ENCODE data around the gene KRT75. TPM values are rescaled to one million over a fixed set of nuclear protein-coding genes. Genes with fewer than 3 reads are reported as not detected.
"Not testable (repeated sequence)": the region's sequence is repeated elsewhere in the genome, so short reads cannot be mapped to it uniquely, and the experiment has no call there.

The KRT75 gene
- total RNA-seq, 1 experiment from 2014 or later: not detected

GRCh38 chr12:52448228-52448627, 14.1 kb upstream of the KRT75 start:
- H3K27me3 ChIP-seq (replicated peaks; ENCODE audit: insufficient read depth, low read depth, low read length, poor library complexity): peaks cover 18% of the 10 kb centered on the region
- H3K4me1 ChIP-seq (ENCODE audit: insufficient read depth, low read length, poor library complexity, severe bottlenecking): no peaks in the 10 kb centered on the region
- intact Hi-C loops (cut with micrococcal nuclease; ENCODE audit: unreplicated experiment): no loop called here
- ChIA-PET CTCF (no interaction called here), POLR2A (ENCODE audit: low non-redundant PET) (no interaction called here)
- TF ChIP-seq CTCF (conservative IDR thresholded peaks at IDR 0.05; ENCODE audit: low read depth, low read length) (no peak), EZH2 (IDR thresholded peaks at IDR 0.05; ENCODE audit: borderline replicate concordance, low read depth, low read length, poor library complexity, severe bottlenecking) (no peak)
- BruUV-seq (replicated peaks): no TSS peak
- H3K27ac ChIP-seq (ENCODE audit: low read depth, low read length, poor library complexity, severe bottlenecking): no peak overlapping the region
- no peaks in the 10 kb centered on the region for H3K9me3 ChIP-seq (ENCODE audit: low read depth, low read length, poor library complexity, severe bottlenecking)
- H3K36me3 ChIP-seq (ENCODE audit: insufficient read depth, low read length, poor library complexity, severe bottlenecking): no peaks in the 10 kb centered on the region
- no peak for DNase-seq (ENCODE audit: low spot score)
- no peak overlapping the region for H3K4me3 ChIP-seq (ENCODE audit: low read depth, low read length, poor library complexity, severe bottlenecking)

- H3K27ac ChIP-seq (ENCODE audit: low read depth, low read length, poor library complexity, severe bottlenecking); BruUV-seq (replicated peaks); H3K4me1 ChIP-seq (ENCODE audit: insufficient read depth, low read length, poor library complexity, severe bottlenecking); H3K9me3 ChIP-seq (ENCODE audit: low read depth, low read length, poor library complexity, severe bottlenecking); intact Hi-C loops (cut with micrococcal nuclease; ENCODE audit: unreplicated experiment); H3K4me3 ChIP-seq (ENCODE audit: low read depth, low read length, poor library complexity, severe bottlenecking); CTCF ChIA-PET; POLR2A ChIA-PET (ENCODE audit: low non-redundant PET); DNase-seq (ENCODE audit: low spot score); H3K36me3 ChIP-seq (ENCODE audit: insufficient read depth, low read length, poor library complexity, severe bottlenecking): not testable (repeated sequence)
- H3K27me3 ChIP-seq (replicated peaks; ENCODE audit: insufficient read depth, low read depth, low read length, poor library complexity): peaks cover 12% of the 10 kb centered on the region
These were observed 13.0 kb upstream of the KRT75 start for GRCh38 chr12:52447196-52447595.

GRCh38 chr12:52446367-52447045, 12.3 kb upstream of the KRT75 start:
- Histone ChIP-seq H3K27ac (ENCODE audit: low read depth, low read length, poor library complexity, severe bottlenecking) (no peak overlapping the region), H3K27me3 (replicated peaks; ENCODE audit: insufficient read depth, low read depth, low read length, poor library complexity) (peaks cover 10% of the 10 kb centered on the region), H3K9me3 (ENCODE audit: low read depth, low read length, poor library complexity, severe bottlenecking) (no peaks in the 10 kb centered on the region), H3K4me1 (ENCODE audit: insufficient read depth, low read length, poor library complexity, severe bottlenecking) (no peaks in the 10 kb centered on the region), H3K36me3 (ENCODE audit: insufficient read depth, low read length, poor library complexity, severe bottlenecking) (no peaks in the 10 kb centered on the region), H3K4me3 (ENCODE audit: low read depth, low read length, poor library complexity, severe bottlenecking) (no peak overlapping the region)
- no peak for DNase-seq (ENCODE audit: low spot score)
- TF ChIP-seq CTCF (conservative IDR thresholded peaks at IDR 0.05; ENCODE audit: low read depth, low read length): no peak
- no peak for TF ChIP-seq EZH2 (IDR thresholded peaks at IDR 0.05; ENCODE audit: borderline replicate concordance, low read depth, low read length, poor library complexity, severe bottlenecking)
- CTCF ChIA-PET: no interaction called here
- BruUV-seq (replicated peaks): no TSS peak
- POLR2A ChIA-PET (ENCODE audit: low non-redundant PET): no interaction called here
- intact Hi-C loops (cut with micrococcal nuclease; ENCODE audit: unreplicated experiment): no loop called here

GRCh38 chr12:52445876-52446275, 11.7 kb upstream of the KRT75 start:
- intact Hi-C loops (cut with micrococcal nuclease; ENCODE audit: unreplicated experiment): no loop called here
- Histone ChIP-seq H3K4me3 (ENCODE audit: low read depth, low read length, poor library complexity, severe bottlenecking) (no peak overlapping the region), H3K27ac (ENCODE audit: low read depth, low read length, poor library complexity, severe bottlenecking) (no peak overlapping the region), H3K27me3 (replicated peaks; ENCODE audit: insufficient read depth, low read depth, low read length, poor library complexity) (peaks cover 10% of the 10 kb centered on the region), H3K36me3 (ENCODE audit: insufficient read depth, low read length, poor library complexity, severe bottlenecking) (no peaks in the 10 kb centered on the region), H3K4me1 (ENCODE audit: insufficient read depth, low read length, poor library complexity, severe bottlenecking) (no peaks in the 10 kb centered on the region), H3K9me3 (ENCODE audit: low read depth, low read length, poor library complexity, severe bottlenecking) (no peaks in the 10 kb centered on the region)
- BruUV-seq (replicated peaks): no TSS peak
- ChIA-PET CTCF (no interaction called here), POLR2A (ENCODE audit: low non-redundant PET) (no interaction called here)
- no peak for DNase-seq (ENCODE audit: low spot score)
- TF ChIP-seq EZH2 (IDR thresholded peaks at IDR 0.05; ENCODE audit: borderline replicate concordance, low read depth, low read length, poor library complexity, severe bottlenecking) (no peak), CTCF (conservative IDR thresholded peaks at IDR 0.05; ENCODE audit: low read depth, low read length) (no peak)

Data from A673 (cell line).